Left lung (tissue), 10 donors: Measurements from ENCODE around the gene FAM117A. TPM values are rescaled to one million over a fixed set of nuclear protein-coding genes. Genes with fewer than 3 reads are reported as not detected.
A peak's percentile ranks its signal among the peaks of the same experiment; 100 is the strongest.

Experiments used
- ATAC-seq: fragments of 200-7000 bp; cut with Tn5 transposase; one replicate; pipeline ENCODE4 v1.9.1; 2020; ENCODE audit warnings: moderate library complexity
- DNase-seq, 4 donors: peaks; one replicate each; pipeline ENCODE4 v3.0.0-alpha.2; 2013 to 2020
- H3K27ac ChIP-seq, 2 donors: fragments of 200-600 bp; sonication (generic) in 1 of 2; one replicate each; pipeline versions ENCODE4 v1.5.0 to v1.8.0; 2020 to 2021
- H3K27me3 ChIP-seq, 2 donors: fragments of 200-600 bp; sonication (generic) in 1 of 2; one replicate each; pipeline versions ENCODE4 v1.5.0 to v1.8.0; 2020 to 2021
- H3K36me3 ChIP-seq, 2 donors: fragments of 200-600 bp; sonication (generic) in 1 of 2; one replicate each; pipeline versions ENCODE4 v1.5.0 to v1.8.0; 2020 to 2021
- H3K4me1 ChIP-seq, 2 donors: fragments of 200-600 bp; one replicate each; pipeline ENCODE4 v1.8.0; 2021
- H3K4me3 ChIP-seq, 2 donors: fragments of 200-600 bp; sonication (generic) in 1 of 2; one replicate each; pipeline versions ENCODE4 v1.5.0 to v1.8.0; 2020 to 2021; ENCODE audit warnings: mild to moderate bottlenecking in 1 of 2
- H3K9me3 ChIP-seq, 2 donors: fragments of 200-600 bp; sonication (generic) in 1 of 2; one replicate each; pipeline versions ENCODE4 v1.5.0 to v1.8.0; 2020 to 2021
- CTCF ChIP-seq, 2 donors: fragments of 200-600 bp; sonication (generic) in 1 of 2; IDR thresholded peaks; one replicate each; pipeline versions ENCODE4 v1.5.0 to v1.8.0; 2021; ENCODE audit warnings: antibody characterized with exemption in 2 of 2
- intact Hi-C, 2 donors: fragments of 100-400 bp; cut with DNase I; formaldehyde crosslinking; loops; one replicate each; pipeline versions ENCODE4 v1.11.2 to v1.14.2; 2022
- polyA plus RNA-seq, 6 donors: library from polyadenylated mRNA; unstranded; fragments of 120-200 nt; gene quantifications; one replicate each; pipeline ENCODE4 v1.2.1, GENCODE V29; 2013; ENCODE audit not compliant: insufficient read length in 6 of 6
- total RNA-seq, 2 donors: library from RNA; stranded (reverse); fragmentation: NEBNext Ultra II Directional; extraction: Animal tissue kit (Norgen Biotek cat#: 25700); gene quantifications; one replicate each; pipeline ENCODE4 v1.2.1, GENCODE V29; 2021
- donor health status: DM: no; HTN: yes; CAD: no.
- donor health status: DM: no; HTN: no; CAD: no.

The FAM117A gene
- total and polyA plus RNA-seq, 8 donors, result 11.9 to 27.1 (median 24.1) TPM

- intact Hi-C loops, result no loop called here
- Histone ChIP-seq H3K36me3 (no peaks in the 10 kb centered on the region), H3K4me1 (peaks cover 13 to 44% of the 10 kb centered on the region in 2 donors), H3K9me3 (no peaks in the 10 kb centered on the region), H3K4me3 (no peak overlapping the region), H3K27ac (peak overlapping the region in 1 of 2 donors; percentile 20), H3K27me3 (no peaks in the 10 kb centered on the region)
- ATAC-seq (no peak), DNase-seq (no peak)
- TF ChIP-seq CTCF (IDR thresholded peaks at IDR 0.05), result no peak
These were observed 33.0 kb downstream of the FAM117A start for GRCh38 chr17:49730785-49731434.

GRCh38 chr17:49730078-49730784 is 33.7 kb downstream of the FAM117A start:
- Histone ChIP-seq H3K4me3 (no peak overlapping the region), H3K27ac (peak overlapping the region in 1 of 2 donors; percentile 20), H3K9me3 (no peaks in the 10 kb centered on the region), H3K36me3 (peaks cover 0 to 5% of the 10 kb centered on the region in 2 donors), H3K4me1 (peaks cover 13 to 44% of the 10 kb centered on the region in 2 donors), H3K27me3 (no peaks in the 10 kb centered on the region)
- DNase-seq (peak in 3 of 4 donors; percentile 67 to 87 (median 74)), ATAC-seq (peak; percentile 84)
- no peak for TF ChIP-seq CTCF (IDR thresholded peaks at IDR 0.05)
- intact Hi-C loops, result no loop called here

- peaks cover 0 to 5% of the 10 kb centered on the region in 2 donors for H3K36me3 ChIP-seq
- TF ChIP-seq CTCF (IDR thresholded peaks at IDR 0.05), result no peak
- intact Hi-C loops, result no loop called here
- no peaks in the 10 kb centered on the region for H3K27me3 ChIP-seq
- no peak overlapping the region for H3K27ac ChIP-seq
- DNase-seq (no peak), ATAC-seq (no peak)
- peaks cover 13 to 33% of the 10 kb centered on the region in 2 donors for H3K4me1 ChIP-seq
- no peak overlapping the region for H3K4me3 ChIP-seq
- H3K9me3 ChIP-seq, result no peaks in the 10 kb centered on the region
These were observed 34.9 kb downstream of the FAM117A start for GRCh38 chr17:49729069-49729468.

GRCh38 chr17:49728425-49728824 is 35.5 kb downstream of the FAM117A start:
- DNase-seq (no peak), ATAC-seq (no peak)
- Histone ChIP-seq H3K27me3 (no peaks in the 10 kb centered on the region), H3K27ac (peak overlapping the region in 1 of 2 donors; percentile 31), H3K4me1 (peaks cover 13 to 34% of the 10 kb centered on the region in 2 donors), H3K4me3 (no peak overlapping the region), H3K9me3 (no peaks in the 10 kb centered on the region), H3K36me3 (peaks cover 0 to 5% of the 10 kb centered on the region in 2 donors)
- intact Hi-C loops, result no loop called here
- no peak for TF ChIP-seq CTCF (IDR thresholded peaks at IDR 0.05)

- no peak for TF ChIP-seq CTCF (IDR thresholded peaks at IDR 0.05)
- H3K9me3 ChIP-seq, result no peaks in the 10 kb centered on the region
- DNase-seq (no peak), ATAC-seq (no peak)
- H3K27me3 ChIP-seq, result no peaks in the 10 kb centered on the region
- peaks cover 0 to 6% of the 10 kb centered on the region in 2 donors for H3K36me3 ChIP-seq
- no peak overlapping the region for H3K27ac ChIP-seq
- peaks cover 13 to 36% of the 10 kb centered on the region in 2 donors for H3K4me1 ChIP-seq
- no peak overlapping the region for H3K4me3 ChIP-seq
- intact Hi-C loops, result no loop called here
These were observed 36.6 kb downstream of the FAM117A start for GRCh38 chr17:49727380-49727779.
